D721Med (cell line): ENCODE results near the gene UBE2R2.
"Not testable (repeated sequence)": the region's sequence is repeated elsewhere in the genome, so short reads cannot be mapped to it uniquely, and the experiment has no call there.

ENCODE experiments used
- DNase-seq: peaks from one replicate; pipeline ENCODE4 v3.0.0; 2011; ENCODE audit warnings: low spot score; ENCODE audit not compliant: insufficient read length
- FAIRE-seq: peaks from 2 replicates; lab custom pipeline; 2011; peaks lifted over from hg19 to GRCh38; lab: Jason Lieb, UNC
- CTCF ChIP-seq: IDR thresholded peaks from 2 replicates; pipeline ENCODE4 v1.5.1; 2012; ENCODE audit warnings: mild to moderate bottlenecking, control low read depth; ENCODE audit not compliant: insufficient read depth; ENCODE audit errors: missing control alignments

Gene UBE2R2

GRCh38 chr9:33795281-33795680, 21.7 kb upstream of the UBE2R2 start, which contains the start of gene PRSS3:
PRSS3 (plus strand) TSS chr9:33795561; CDS start chr9:33795574, 13 bp downstream.
- TF ChIP-seq CTCF = no peak
- FAIRE-seq (no peak), DNase-seq (no peak)

DNA sequence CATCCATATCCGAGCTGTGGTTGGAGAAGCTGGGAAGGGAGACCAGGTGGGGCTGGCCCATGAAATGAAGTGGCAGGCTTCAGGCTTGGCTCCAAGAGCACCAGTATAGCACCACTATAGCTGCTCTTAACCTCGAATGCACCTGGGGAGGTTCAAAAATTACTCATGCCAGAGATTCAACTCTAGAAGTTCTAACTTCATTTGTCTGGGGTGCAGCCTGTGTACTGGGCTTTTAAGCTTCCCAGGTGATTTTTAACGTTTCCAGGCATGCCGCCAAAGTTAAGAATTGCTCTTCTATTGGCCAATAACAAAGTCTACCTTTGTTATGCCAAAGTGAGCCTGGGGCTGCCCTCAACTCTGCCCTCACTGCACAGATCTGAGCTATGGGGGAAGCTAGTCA, 21.1 kb upstream of the UBE2R2 start:
- DNase-seq = no peak
- no peak for TF ChIP-seq CTCF
- FAIRE-seq = no peak

DNA sequence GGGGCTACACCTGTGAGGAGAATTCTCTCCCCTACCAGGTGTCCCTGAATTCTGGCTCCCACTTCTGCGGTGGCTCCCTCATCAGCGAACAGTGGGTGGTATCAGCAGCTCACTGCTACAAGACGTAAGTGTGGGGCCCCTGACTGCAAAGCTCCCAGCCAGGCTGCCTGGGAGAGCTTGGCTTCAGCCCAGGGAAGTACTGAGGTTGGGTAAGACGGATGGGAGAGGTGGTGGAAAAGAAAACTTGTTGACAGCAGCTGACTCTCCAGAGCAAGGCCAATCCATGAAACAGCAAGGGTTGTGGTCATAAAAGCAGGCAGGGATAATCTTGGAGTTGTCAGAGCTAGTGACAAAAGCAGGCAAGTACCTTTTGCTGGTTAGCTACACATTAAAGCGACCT, 20.3 kb upstream of the UBE2R2 start:
- not testable (repeated sequence) for FAIRE-seq, DNase-seq

DNA sequence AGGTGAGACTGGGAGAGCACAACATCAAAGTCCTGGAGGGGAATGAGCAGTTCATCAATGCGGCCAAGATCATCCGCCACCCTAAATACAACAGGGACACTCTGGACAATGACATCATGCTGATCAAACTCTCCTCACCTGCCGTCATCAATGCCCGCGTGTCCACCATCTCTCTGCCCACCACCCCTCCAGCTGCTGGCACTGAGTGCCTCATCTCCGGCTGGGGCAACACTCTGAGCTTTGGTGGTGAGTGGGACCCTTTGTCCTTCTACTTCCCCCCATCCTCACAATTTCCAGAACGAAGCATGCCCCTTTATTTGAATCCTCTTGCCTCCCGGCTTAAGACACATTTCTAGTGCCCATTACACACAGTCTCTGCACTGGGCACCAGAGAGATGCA, 19.1 kb upstream of the UBE2R2 start:
- no peak for DNase-seq

DNA sequence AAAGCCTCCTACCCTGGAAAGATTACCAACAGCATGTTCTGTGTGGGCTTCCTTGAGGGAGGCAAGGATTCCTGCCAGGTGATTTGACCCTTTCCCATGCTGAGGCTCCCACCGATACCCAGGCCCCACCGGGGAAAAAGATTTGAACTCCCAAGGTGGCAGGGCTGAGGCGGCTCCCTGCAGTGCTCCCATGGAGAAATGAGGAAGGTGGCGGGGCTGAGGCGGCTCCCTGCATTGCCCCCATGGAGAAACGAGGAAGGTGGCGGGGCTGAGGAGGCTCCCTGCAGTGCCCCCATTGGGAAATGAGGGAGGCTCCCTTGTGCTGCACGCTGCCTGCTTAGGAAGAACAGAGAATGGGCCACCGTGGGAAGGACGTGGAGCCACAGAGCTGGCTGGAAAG, 18.4 kb upstream of the UBE2R2 start:
- TF ChIP-seq CTCF = no peak
- FAIRE-seq (no peak), DNase-seq (no peak)

More for the DNA sequence above, 19.1 kb upstream of the UBE2R2 start:
- TF ChIP-seq CTCF = no peak
- FAIRE-seq = no peak

DNA sequence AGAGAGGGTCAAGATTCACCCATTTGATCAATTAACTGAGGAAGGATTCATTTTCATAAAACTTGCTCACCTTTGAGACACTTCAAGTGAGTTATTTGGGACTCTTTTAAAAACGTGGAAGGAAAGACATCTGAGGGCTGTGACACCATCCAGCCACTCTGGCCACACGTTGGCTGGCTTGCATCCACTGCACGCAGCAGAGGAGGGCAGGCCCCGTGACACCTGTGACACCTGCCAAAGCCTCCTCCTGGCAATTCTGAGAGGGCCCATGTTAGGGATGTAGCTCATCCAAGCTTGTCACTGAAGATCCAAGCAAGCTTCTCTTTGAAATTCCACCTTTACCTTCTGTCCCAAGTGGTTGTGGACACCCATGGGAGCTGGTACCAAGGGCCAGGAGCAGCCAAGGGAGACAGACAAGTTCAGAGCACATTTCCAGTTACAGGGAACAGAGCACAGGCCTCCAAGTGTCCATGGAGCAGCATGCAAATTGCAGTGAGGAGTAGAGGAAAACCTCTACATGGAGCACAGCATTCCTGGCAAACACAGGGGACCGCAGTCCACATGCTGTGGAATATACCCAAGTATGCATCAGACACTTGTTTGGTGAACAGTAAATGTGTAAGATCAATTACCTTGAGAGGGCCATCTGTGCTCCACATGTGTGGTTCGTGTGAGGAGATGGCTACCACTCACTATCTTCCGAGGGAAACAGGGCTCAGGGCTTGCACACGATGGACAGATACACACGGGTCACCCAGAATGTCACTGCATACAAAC, 16.8 kb upstream of the UBE2R2 start:
- TF ChIP-seq CTCF = no peak
- DNase-seq (no peak), FAIRE-seq (no peak)

DNA sequence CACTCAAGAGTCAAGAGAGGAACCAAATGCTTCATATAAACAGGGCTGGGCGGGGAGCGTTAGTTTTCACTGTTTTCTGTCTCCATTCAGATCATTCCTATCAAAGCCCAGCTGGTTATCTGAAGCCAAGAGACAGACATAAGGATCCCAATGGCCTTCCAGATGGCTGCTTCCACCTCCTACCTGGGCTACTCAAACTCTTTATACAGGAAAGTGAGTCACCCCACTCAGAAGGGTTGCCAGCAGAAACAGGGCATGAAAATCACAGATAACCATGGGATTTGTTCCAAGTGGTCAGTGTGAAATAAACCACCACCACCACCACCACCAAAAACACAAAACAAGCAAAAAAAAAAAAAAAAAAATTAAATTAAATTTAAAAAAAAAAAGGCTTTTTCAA, 16.1 kb upstream of the UBE2R2 start:
- TF ChIP-seq CTCF = no peak
- no peak for FAIRE-seq
- no peak for DNase-seq

- not testable (repeated sequence) for FAIRE-seq
Measured at GRCh38 chr9:33801943-33802500, 14.9 kb upstream of the UBE2R2 start.

GRCh38 chr9:33804196-33804595, 12.8 kb upstream of the UBE2R2 start:
- not testable (repeated sequence) for DNase-seq, FAIRE-seq

More at GRCh38 chr9:33801943-33802500, 14.9 kb upstream of the UBE2R2 start:
- not testable (repeated sequence) for DNase-seq

GRCh38 chr9:33807156-33807555, 9.8 kb upstream of the UBE2R2 start:
- not testable (repeated sequence) for DNase-seq

DNA sequence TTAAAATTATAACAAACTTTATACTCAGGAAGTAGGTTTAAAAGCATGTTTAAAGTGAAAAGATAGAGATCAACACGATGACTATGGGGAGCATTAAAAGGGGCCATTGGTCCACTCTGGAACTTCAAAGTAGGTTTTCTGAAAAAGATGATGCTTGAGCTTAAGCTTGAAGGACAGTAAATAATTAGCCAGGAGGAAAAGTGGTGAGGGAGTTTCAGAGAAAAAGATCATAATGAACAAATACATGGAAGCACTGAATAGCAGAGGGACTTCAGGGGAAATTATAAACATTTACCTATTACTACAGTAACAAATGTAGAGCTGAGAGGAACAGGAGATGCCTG, 8.0 kb upstream of the UBE2R2 start:
- DNase-seq, FAIRE-seq: not testable (repeated sequence)

More at GRCh38 chr9:33807156-33807555, 9.8 kb upstream of the UBE2R2 start:
- not testable (repeated sequence) for FAIRE-seq
